ENCODE data around the gene SMIM28.

DNA sequence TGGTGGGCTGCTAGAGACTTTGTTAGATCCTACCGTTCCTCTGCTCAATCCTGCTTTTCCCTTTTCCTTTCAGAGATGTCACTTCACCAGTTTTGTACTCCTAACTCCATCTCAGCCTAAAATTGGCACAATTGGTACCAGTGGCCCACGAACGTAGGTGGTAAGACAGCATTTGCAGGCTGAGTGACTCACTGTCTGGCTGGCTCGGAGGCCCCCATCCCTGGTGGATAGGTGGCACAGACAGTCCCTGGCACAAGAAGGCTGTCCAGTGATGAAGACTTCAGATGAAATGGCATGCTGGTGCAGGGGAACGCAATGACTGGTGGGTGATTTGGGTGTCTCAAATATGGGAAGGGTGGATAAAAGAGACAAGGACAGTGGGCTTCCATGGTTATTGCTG, 37.4 kb downstream of the SMIM28 start:
- TF ChIP-seq, protein P1, sequence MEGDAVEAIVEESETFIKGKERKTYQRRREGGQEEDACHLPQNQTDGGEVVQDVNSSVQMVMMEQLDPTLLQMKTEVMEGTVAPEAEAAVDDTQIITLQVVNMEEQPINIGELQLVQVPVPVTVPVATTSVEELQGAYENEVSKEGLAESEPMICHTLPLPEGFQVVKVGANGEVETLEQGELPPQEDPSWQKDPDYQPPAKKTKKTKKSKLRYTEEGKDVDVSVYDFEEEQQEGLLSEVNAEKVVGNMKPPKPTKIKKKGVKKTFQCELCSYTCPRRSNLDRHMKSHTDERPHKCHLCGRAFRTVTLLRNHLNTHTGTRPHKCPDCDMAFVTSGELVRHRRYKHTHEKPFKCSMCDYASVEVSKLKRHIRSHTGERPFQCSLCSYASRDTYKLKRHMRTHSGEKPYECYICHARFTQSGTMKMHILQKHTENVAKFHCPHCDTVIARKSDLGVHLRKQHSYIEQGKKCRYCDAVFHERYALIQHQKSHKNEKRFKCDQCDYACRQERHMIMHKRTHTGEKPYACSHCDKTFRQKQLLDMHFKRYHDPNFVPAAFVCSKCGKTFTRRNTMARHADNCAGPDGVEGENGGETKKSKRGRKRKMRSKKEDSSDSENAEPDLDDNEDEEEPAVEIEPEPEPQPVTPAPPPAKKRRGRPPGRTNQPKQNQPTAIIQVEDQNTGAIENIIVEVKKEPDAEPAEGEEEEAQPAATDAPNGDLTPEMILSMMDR (conservative IDR thresholded peaks at IDR 0.05 in 1 of 2, IDR thresholded peaks at IDR 0.05 in 1 of 2; ENCODE audit: low read depth in 1 of 2, low read length in 2 of 2): no peak
- no peak for TF ChIP-seq EZH2 (IDR thresholded peaks at IDR 0.05; ENCODE audit: low read length, missing control alignments)

Measured in fibroblast of lung (primary cell).